Measurements from ENCODE around the gene CCL11.

CCL11 gene

GRCh38 chr17:34285286-34285792 lies at the start of gene CCL11:
TSS of gene CCL11 (plus strand) at chr17:34285742. CDS start at chr17:34285809, 67 bp downstream.
- no peak within 1 kb of the TSS for H3K4me3 ChIP-seq (ENCODE audit: low read depth, low read length)
- no peak for TF ChIP-seq CTCF (IDR thresholded peaks at IDR 0.05; ENCODE audit: borderline replicate concordance, insufficient read depth, low read depth, low read length)

GRCh38 chr17:34236281-34236892 lies 49.2 kb upstream of the CCL11 start:
- no peak for TF ChIP-seq CTCF (IDR thresholded peaks at IDR 0.05; ENCODE audit: borderline replicate concordance, insufficient read depth, low read depth, low read length)
- no peak overlapping the region for H3K4me3 ChIP-seq (ENCODE audit: low read depth, low read length)

- TF ChIP-seq CTCF (IDR thresholded peaks at IDR 0.05; ENCODE audit: borderline replicate concordance, insufficient read depth, low read depth, low read length) = no peak
- no peak overlapping the region for H3K4me3 ChIP-seq (ENCODE audit: low read depth, low read length)
Observed at GRCh38 chr17:34237458-34237857, 48.1 kb upstream of the CCL11 start.

GRCh38 chr17:34241062-34241461 lies 44.5 kb upstream of the CCL11 start:
- H3K4me3 ChIP-seq (ENCODE audit: low read depth, low read length) = no peak overlapping the region
- no peak for TF ChIP-seq CTCF (IDR thresholded peaks at IDR 0.05; ENCODE audit: borderline replicate concordance, insufficient read depth, low read depth, low read length)

- no peak for TF ChIP-seq CTCF (IDR thresholded peaks at IDR 0.05; ENCODE audit: borderline replicate concordance, insufficient read depth, low read depth, low read length)
Observed at GRCh38 chr17:34242587-34243363, 42.8 kb upstream of the CCL11 start.

GRCh38 chr17:34243364-34244320 lies 41.9 kb upstream of the CCL11 start:
- no peak for TF ChIP-seq CTCF (IDR thresholded peaks at IDR 0.05; ENCODE audit: borderline replicate concordance, insufficient read depth, low read depth, low read length)
- no peak overlapping the region for H3K4me3 ChIP-seq (ENCODE audit: low read depth, low read length)

More at GRCh38 chr17:34242587-34243363, 42.8 kb upstream of the CCL11 start:
- no peak overlapping the region for H3K4me3 ChIP-seq (ENCODE audit: low read depth, low read length)
